Common myeloid progenitor, CD34-positive (primary cell): ENCODE data around the gene SLC12A9.

ENCODE experiments used
- CTCF ChIA-PET: fragments of 350-600 bp; sonication (Branson Sonifier 250); formaldehyde crosslinking; loops from one replicate; lab custom pipeline; 2021; ENCODE audit warnings: antibody characterized with exemption; lab: Charles Lee
- POLR2A ChIA-PET: fragments of 350-600 bp; sonication (Branson Sonifier 250); formaldehyde crosslinking; loops from one replicate; lab custom pipeline; 2021; ENCODE audit warnings: antibody characterized with exemption; lab: Charles Lee
- DNase-seq, 3 donors: peaks; one replicate each; pipeline versions ENCODE4 v3.0.0 to v3.0.0-alpha.2; 2013
- H3K27ac ChIP-seq, 2 experiments: 1 replicate in 1 of 2; 2 replicates in 1 of 2; pipeline ENCODE4 v1.7.0; 2013; ENCODE audit warnings: inconsistent platforms in 2 of 2, low read length in 2 of 2, mild to moderate bottlenecking in 2 of 2, low read depth in 1 of 2, moderate library complexity in 1 of 2; ENCODE audit not compliant: severe bottlenecking in 2 of 2, insufficient read depth in 1 of 2, poor library complexity in 1 of 2
- H3K27me3 ChIP-seq, 5 experiments: replicated peaks in 2 of 5; 1 replicate in 3 of 5; 2 replicates in 2 of 5; pipeline versions ENCODE4 v1.6.1 to v1.7.0; 2013; ENCODE audit warnings: low read length in 4 of 5, mild to moderate bottlenecking in 2 of 5, moderate library complexity in 2 of 5, inconsistent platforms in 1 of 5; ENCODE audit not compliant: insufficient read depth in 5 of 5, control insufficient read depth in 4 of 5
- H3K36me3 ChIP-seq, 4 experiments: 1 replicate in 2 of 4; 2 replicates in 2 of 4; pipeline versions ENCODE4 v1.6.1 to v1.7.0; 2013; ENCODE audit warnings: low read length in 3 of 4, control low read depth in 1 of 4, mild to moderate bottlenecking in 1 of 4; ENCODE audit not compliant: control insufficient read depth in 4 of 4, insufficient read depth in 4 of 4
- H3K4me1 ChIP-seq, 4 experiments: 1 replicate in 3 of 4; 2 replicates in 1 of 4; pipeline versions ENCODE4 v1.6.1 to v1.7.1; 2013; ENCODE audit warnings: low read length in 3 of 4, mild to moderate bottlenecking in 3 of 4, control low read depth in 1 of 4, inconsistent platforms in 1 of 4, moderate library complexity in 1 of 4; ENCODE audit not compliant: control insufficient read depth in 4 of 4, insufficient read depth in 4 of 4; ENCODE audit errors: control extremely low read depth in 1 of 4
- H3K4me3 ChIP-seq, 7 experiments: 1 replicate in 4 of 7; 2 replicates in 3 of 7; pipeline versions ENCODE4 v1.5.1 to v1.7.0; 2013; ENCODE audit warnings: mild to moderate bottlenecking in 7 of 7, low read length in 6 of 7, moderate library complexity in 6 of 7, inconsistent platforms in 2 of 7, low read depth in 2 of 7, control low read depth in 1 of 7; ENCODE audit not compliant: insufficient read depth in 4 of 7, control insufficient read depth in 1 of 7; ENCODE audit errors: extremely low read depth in 1 of 7
- H3K9me3 ChIP-seq, 5 experiments: 1 replicate in 4 of 5; 2 replicates in 1 of 5; pipeline versions ENCODE4 v1.6.1 to v1.7.1; 2013; ENCODE audit warnings: low read length in 4 of 5, mild to moderate bottlenecking in 2 of 5, inconsistent platforms in 1 of 5, low read depth in 1 of 5, moderate library complexity in 1 of 5; ENCODE audit not compliant: control insufficient read depth in 4 of 5, insufficient read depth in 2 of 5; ENCODE audit errors: control extremely low read depth in 1 of 5
- WGBS: methylation state at CpG from one replicate; pipeline ENCODE4 v1.1.5; 2013; ENCODE audit not compliant: insufficient coverage; 5-methylcytosine and 5-hydroxymethylcytosine counted together

SLC12A9 gene

DNA sequence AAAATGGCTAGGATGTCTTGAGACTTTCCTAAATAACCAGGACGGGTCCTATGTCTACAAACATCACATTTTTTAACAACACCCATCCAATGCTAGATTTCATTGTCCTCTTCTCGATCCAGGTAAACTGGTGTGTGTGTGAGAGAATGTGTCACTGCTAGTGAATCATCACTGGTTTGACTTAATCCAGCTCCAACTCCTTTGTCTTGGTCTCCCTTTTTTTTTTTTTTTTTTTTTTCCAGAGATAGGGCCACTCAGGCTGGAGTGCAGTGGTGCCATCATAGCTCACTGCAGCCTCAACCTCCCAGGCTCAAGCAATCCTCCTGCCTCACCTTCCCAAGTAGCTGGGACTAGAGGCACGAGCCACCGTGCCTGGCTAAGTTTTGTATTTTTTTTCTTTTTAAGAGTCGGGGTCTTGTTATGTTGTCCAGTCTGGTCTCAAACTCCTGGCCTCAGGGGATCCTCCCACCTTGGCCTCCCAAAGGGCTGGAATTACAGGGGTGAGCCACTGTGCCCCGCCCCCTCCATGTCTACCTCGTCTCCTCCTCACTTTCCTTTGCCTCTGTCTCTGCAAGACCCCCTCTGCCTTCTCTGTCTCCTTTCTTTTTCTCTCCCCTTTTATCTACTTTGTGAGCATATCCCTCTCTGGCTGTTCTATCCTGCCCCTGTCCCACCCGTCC is 39.2 kb downstream of the SLC12A9 start:
- ChIA-PET POLR2A (no interaction called here), CTCF (interaction anchor here (1.0 kb wide), 2 partner anchors 17 to 186 kb away, joined by 3 read pairs; partner anchors contain the start of gene SRRT)
- Histone ChIP-seq H3K36me3 (peaks cover 0 to 21% (median 9%) of the 10 kb centered on the region in 4 experiments), H3K27ac (no peak overlapping the region), H3K27me3 (peaks cover 0 to 53% (median 21%) of the 10 kb centered on the region in 5 experiments), H3K9me3 (no peaks in the 10 kb centered on the region), H3K4me1 (peaks cover 4 to 66% (median 61%) of the 10 kb centered on the region in 4 experiments), H3K4me3 (peak overlapping the region in 2 of 7 experiments; percentile 75 to 79)
- DNase-seq = no peak
- 91% methylated on average over 5 of the region's 8 CpGs for WGBS

DNA sequence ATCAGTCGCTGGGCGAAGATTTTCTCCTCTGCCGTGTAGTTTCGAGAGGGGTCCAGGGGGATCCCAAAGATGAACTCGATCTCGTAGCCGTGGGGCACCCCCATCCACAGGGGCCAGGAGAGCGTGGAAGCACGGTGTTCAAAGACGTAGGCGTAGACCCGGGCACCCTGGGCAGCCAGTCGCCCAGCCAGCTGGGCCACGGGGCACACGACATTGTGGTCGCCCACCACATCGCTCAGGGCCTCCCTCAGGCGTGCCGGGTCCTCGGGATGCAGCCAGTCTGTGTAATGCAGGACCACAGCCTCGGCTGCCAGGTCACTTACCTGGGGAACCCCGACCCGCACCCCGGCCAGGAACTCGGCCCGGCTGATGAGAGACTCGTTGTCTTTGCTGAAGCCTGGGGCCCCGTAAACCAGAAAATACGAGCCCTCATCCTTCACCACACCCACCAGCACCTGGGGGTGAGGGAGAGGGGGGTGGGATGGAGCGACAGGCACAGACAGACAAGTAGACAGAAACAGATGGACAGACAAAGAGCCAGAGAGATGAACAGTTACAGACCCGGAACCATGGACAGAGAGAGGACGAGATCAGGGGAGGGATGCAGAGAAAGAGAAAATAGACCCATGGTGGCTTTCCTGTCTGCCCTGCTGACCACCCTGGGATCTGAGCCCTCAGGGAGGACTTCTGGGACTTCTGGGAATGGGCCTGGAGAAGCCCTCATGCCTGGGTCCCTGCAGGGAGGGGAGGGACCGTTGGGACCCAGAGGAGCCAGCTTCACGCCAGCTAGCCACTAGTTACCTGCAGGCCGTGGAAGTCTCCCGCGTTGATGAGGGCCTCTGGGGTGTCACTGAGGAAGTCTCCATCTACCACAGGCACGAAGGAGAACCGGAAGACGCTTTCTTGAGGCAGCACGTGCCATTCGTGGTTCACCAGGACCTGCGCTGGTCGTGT is 40.1 kb downstream of the SLC12A9 start:
- 92% methylated on average over 36 of the region's 44 CpGs for WGBS
- Histone ChIP-seq H3K4me3 (no peak overlapping the region), H3K9me3 (no peaks in the 10 kb centered on the region), H3K27me3 (peaks cover 1 to 61% (median 21%) of the 10 kb centered on the region in 5 experiments), H3K4me1 (peaks cover 4 to 59% (median 54%) of the 10 kb centered on the region in 4 experiments), H3K27ac (no peak overlapping the region), H3K36me3 (peaks cover 0 to 13% (median 5%) of the 10 kb centered on the region in 4 experiments)
- POLR2A ChIA-PET = no interaction called here
- CTCF ChIA-PET = interaction anchor here (1.0 kb wide), 1 partner anchor 185 kb away, joined by 3 read pairs; no protein-coding TSS in a partner anchor
- no peak for DNase-seq

GRCh38 chr7:100893318-100893895 is 40.9 kb downstream of the SLC12A9 start:
- H3K9me3 ChIP-seq = no peaks in the 10 kb centered on the region
- no peak for DNase-seq
- H3K4me3 ChIP-seq = no peak overlapping the region
- H3K27ac ChIP-seq = no peak overlapping the region
- POLR2A ChIA-PET = no interaction called here
- CTCF ChIA-PET = interaction anchor here (1.0 to 1.4 kb wide), 2 partner anchors 169 to 306 kb away, joined by 3 to 4 read pairs; no protein-coding TSS in a partner anchor
- H3K36me3 ChIP-seq = peaks cover 0 to 5% (median 2%) of the 10 kb centered on the region in 4 experiments
- peaks cover 5 to 67% (median 21%) of the 10 kb centered on the region in 5 experiments for H3K27me3 ChIP-seq
- WGBS = 93% methylated on average over 31 of the region's 32 CpGs
- H3K4me1 ChIP-seq = peaks cover 2 to 52% (median 46%) of the 10 kb centered on the region in 4 experiments

- H3K4me1 ChIP-seq = peaks cover 0 to 45% (median 39%) of the 10 kb centered on the region in 4 experiments
- H3K36me3 ChIP-seq = no peaks in the 10 kb centered on the region
- H3K9me3 ChIP-seq = no peaks in the 10 kb centered on the region
- 52% methylated on average over 27 of the region's 40 CpGs for WGBS
- no peak overlapping the region for H3K27ac ChIP-seq
- no peak overlapping the region for H3K4me3 ChIP-seq
- DNase-seq = no peak
- ChIA-PET CTCF (interaction anchor here (0.9 to 2.3 kb wide), 6 partner anchors 19 to 305 kb away, joined by 3 to 12 read pairs (median 4); partner anchors contain the start of gene SRRT), POLR2A (interaction anchor here (0.6 kb wide), 1 partner anchor 466 kb away, joined by 3 read pairs; the partner anchor contains the start of gene ZCWPW1)
- peaks cover 5 to 67% (median 21%) of the 10 kb centered on the region in 5 experiments for H3K27me3 ChIP-seq
Measured at GRCh38 chr7:100893910-100894721, 41.6 kb downstream of the SLC12A9 start.

DNA sequence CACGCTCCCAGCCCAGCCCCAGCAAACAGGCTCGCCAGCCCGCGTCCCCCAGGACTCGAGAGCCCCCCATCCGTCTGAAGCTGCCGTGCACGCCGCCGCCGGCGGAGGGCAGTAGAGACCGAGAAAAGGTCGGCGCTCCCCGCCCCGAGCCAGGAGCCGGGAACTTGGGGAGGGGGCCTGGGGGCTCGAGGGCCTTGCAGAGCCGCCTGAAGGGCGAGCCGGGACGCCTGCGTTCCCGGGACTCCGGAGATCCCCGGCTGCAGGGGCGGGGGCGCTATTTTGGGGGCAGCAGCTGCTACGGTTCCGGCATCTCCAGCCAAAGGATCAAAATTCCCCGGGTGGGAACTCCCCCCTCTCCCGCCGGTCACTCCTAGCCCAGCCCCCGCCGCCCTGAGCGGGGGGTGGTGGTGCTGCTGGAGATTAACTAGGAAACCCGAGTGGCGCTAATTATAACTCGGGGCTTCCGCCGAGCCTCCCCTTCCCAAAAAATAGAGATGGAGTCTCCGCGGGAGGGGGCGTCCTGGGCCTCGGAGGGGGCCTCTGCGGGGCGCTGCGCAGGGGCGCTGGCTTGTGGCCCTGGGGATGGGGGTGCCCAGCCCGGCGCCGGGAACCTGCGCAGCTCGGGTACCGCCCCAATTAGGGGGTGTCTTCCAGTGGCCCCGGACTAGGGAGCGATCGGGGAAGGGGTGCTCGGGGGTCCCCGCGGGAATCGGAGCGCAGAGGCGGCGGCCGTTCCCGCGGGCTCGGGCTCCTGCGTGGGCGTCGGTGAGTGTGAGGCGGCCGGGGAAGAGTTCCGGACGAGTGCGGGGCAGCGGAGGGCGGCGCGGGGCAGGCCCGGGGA is 42.6 kb downstream of the SLC12A9 start:
- WGBS = under 1% methylated on average over 72 of the region's 83 CpGs
- no peaks in the 10 kb centered on the region for H3K36me3 ChIP-seq
- H3K9me3 ChIP-seq = no peaks in the 10 kb centered on the region
- ChIA-PET POLR2A (interaction anchor here (0.6 kb wide), 1 partner anchor 467 kb away, joined by 3 read pairs; the partner anchor contains the start of gene ZCWPW1), CTCF (interaction anchor here (0.9 to 2.3 kb wide), 6 partner anchors 20 to 292 kb away, joined by 3 to 12 read pairs (median 4); partner anchors contain the start of gene SRRT)
- H3K27me3 ChIP-seq = peaks cover 5 to 71% (median 21%) of the 10 kb centered on the region in 5 experiments
- peak overlapping the region in 4 of 7 experiments; percentile 50 to 62 (median 54) for H3K4me3 ChIP-seq
- peak in 2 of 3 donors; percentile 53 to 62 for DNase-seq
- H3K27ac ChIP-seq = no peak overlapping the region
- peaks cover 0 to 37% (median 32%) of the 10 kb centered on the region in 4 experiments for H3K4me1 ChIP-seq
